Erythroblast (primary cell): ENCODE measurements around the gene SLC6A16.

Experiments used
- GATA1 ChIP-seq: IDR thresholded peaks from 2 replicates; pipeline ENCODE4 v1.6.1; 2011; ENCODE audit warnings: low read depth, mild to moderate bottlenecking, control low read depth, low read length, moderate library complexity
- POLR2A ChIP-seq: IDR thresholded peaks from 2 replicates; pipeline ENCODE4 v1.6.1; 2011; ENCODE audit warnings: mild to moderate bottlenecking, low read length

GRCh38 chr19:49328741-49329140, 3.8 kb upstream of the SLC6A16 start:
- TF ChIP-seq POLR2A (no peak), GATA1 (no peak)
